GM18511 (cell line): ENCODE data around the gene CAB39.
A peak's percentile ranks its signal among the peaks of the same experiment; 100 is the strongest.

Experiments used
- ATAC-seq: cut with Tn5 transposase; IDR thresholded peaks from one replicate; pipeline ENCODE4 v1.9.1; 2021; ENCODE audit warnings: mild to moderate bottlenecking, moderate library complexity; ENCODE audit not compliant: unreplicated experiment

Gene CAB39

DNA sequence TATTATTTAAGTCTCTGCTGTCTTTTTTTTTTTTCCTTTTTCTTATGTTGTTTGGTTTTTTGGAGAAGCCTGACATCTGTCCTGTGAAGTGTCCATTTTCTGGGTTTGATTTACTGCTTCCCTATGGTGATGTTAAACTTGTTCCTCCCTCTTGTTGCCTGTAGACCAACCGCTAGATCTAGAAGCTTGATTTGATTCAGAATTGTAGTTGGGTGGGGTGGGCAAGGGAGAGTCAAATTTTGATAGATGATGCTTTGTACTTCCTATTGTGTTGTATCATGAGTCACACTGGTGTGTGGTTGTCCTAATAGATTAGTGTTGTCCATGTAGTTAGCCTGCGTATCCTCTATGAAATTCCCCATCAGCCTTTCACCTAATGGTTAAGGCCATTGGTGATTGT lies 35.4 kb downstream of the CAB39 start:
- ATAC-seq: no peak

DNA sequence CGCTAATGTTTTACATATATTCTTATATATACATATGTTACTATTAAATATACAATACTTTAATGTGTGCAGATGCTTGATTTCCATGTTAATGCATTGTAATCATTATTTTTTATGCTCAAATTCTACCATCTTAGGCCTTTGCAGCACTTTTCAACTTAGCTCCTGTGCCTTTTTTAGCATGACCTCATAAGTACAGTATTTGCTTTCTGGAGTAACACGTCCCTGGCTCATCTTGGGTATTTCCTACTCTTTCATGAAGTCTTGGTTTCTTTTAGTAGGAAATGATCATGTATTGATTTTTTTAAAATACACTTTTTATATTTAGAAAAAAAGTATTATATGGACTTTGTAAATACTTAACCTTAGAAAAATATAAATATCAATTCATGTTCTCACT lies 36.5 kb downstream of the CAB39 start:
- ATAC-seq: no peak

DNA sequence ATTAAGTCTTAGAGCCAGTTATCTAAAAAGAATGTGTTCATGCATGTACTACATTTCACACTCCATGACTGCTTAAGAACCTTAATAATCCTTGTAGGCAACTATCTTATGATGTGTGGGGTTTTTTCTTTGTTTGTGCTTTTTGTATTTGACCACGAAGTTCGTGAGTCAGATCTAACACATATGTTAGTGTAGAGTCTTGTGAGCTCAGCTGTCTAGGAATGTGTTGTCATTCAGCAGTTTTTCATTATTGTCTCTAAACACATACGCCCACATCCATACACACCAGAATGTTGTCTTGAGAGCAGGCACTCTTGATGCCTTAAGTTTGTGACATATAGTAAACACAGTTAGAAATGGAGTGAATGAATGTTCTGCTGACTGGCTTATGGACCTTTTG lies 38.4 kb downstream of the CAB39 start:
- peak; percentile 56 for ATAC-seq

DNA sequence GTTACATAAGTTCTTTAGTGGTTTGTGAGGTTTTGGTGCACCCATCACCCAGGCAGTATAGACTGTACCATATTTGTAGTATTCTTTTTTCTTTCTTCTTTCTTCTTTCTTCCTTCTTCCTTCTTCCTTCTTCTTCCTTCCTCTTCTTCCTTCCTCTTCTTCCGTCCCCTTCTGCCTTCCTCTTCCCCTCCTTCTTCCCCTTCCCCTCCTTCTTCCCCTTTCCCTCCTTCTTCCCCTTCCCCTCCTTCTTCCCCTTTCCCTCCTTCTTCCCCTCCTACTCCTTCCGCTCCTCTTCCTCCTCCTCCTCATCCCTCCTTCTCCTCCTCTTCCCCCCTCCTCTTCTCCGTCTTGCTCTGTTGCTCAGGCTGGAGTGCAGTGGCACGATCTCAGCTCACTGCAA lies 41.6 kb downstream of the CAB39 start:
- ATAC-seq: no peak

DNA sequence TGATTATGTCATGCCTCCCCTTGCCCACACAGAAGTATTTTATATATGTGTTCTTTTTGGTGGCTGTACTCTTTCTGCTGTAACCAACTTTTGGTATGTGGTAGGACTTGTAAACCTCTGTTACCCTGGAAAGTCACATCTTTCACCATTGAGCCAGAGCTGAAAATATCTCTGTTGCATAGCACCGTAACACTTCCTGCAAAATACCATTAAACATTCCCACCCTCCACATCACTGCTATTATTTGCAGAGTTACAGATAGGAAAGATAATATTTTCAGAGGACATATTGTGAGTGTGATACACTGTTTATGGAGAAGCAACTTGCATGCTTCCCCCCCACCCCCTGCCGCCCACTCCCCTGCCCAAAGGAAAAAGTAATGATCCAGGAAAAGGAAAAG lies 44.8 kb downstream of the CAB39 start:
- no peak for ATAC-seq

DNA sequence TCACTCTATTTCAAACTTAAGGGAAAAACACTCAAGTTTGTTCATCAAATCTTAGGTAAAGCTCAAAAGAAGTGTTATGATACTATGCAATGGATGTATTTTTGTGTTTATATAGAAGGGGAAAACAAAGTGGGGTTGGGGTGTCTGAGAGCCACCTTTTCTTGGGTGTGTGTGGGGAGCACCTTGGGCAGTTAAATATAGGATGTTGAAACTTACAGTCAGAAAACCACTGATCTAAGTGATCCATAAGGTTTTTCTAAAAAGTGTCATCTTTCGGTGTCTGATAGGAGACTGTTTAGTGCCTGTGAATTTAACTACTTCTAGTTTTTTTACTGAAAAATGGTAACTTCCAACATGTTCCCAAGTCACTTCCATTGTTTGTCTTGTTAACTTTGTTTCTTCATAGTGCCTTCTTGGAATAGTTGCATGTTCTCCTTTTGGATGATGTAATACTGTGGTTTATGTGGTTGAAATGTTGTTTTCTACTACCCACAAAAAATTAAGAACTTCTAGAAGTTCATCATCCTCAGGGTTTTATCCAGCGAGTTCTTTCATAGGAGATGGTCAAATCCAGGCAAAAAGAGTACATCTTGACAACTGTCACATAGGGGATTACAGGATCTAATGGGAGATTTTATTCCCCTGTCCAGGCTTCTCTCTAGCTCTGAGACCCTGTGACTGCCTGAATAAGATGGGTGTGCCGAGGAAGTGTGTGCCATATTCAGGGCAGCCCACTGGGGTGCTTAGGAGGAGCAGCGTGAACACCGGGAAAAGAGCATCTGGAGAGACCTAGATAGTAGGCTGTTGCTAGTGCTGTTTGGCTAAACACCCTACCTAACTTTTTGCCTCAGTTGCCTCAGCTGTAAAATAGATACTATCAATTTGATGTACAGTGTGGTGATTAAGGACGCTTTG lies 46.2 kb downstream of the CAB39 start:
- ATAC-seq: no peak

DNA sequence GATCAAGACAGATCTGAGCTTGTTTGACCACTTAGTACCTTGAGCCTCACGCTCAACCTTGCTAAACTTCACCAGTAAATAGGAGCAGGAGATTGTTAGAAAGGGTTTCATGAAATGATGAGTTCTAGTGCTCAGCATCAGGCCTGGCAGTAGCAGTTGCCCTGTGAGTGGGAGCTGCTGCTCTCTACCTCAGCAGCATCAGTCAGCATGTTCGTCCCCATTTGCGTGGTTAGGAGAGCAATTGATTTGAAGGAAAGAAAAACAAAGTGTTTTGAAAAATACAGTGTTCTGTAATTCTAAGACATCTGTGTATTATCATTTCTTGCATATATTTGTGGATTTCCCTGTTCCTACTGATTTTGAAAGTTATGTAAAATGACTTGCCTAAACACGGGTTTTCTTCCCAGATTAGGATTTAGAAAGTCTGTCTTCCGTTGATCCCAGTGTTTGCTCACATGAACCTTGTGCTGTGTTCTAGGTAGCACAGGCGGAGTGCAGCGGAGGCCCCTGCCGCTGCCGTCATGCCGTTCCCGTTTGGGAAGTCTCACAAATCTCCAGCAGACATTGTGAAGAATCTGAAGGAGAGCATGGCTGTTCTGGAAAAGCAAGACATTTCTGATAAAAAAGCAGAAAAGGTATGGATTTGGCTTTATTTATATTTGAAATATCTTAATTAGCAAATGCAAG lies 47.0 kb downstream of the CAB39 start:
- no peak for ATAC-seq

DNA sequence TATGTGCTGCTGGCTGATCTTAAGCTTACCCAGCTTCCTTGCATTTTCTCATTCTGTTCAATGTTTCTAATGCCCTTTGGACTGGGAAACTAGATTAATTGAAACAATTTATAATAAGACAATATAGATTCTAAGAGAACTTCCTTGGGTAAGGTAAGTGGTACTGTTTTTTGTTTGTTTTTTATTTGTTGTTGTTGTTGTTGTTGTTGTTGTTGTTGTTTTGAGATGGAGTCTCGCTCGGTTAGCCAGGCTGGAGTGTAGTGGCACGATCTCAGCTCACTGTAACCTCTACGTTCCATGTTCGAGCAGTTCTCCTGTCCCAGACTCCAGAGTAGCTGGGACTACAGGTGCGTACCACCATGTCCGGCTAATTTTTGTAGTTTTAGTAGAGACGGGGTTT lies 49.1 kb downstream of the CAB39 start:
- ATAC-seq: no peak

DNA sequence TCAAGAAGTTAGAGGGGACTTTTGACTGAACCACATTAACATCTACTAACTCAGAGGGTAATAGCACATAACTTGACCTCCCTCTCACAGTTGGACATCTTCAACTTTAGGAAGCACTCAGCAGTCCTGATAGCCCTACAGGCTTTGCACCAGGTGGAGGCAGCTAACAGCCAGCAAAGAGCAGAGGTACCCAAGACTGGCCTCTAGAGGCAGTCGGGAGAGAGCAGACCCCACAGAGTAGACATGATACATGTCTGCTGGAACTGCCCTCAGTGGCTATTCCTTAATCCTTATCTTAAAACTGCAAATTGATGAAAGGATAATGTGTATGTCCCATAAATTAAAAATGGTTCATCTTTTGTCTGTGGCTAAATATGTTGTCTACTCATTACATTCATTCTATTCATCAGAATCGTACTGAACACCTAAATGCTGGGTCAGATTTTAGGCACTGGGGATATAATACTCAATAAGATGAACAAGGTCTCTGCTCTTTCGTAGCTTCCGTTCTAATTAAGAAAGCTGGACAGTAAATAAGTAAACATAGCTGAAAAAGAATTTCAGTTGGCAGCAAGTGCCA lies 49.8 kb downstream of the CAB39 start:
- peak; percentile 91 for ATAC-seq

DNA sequence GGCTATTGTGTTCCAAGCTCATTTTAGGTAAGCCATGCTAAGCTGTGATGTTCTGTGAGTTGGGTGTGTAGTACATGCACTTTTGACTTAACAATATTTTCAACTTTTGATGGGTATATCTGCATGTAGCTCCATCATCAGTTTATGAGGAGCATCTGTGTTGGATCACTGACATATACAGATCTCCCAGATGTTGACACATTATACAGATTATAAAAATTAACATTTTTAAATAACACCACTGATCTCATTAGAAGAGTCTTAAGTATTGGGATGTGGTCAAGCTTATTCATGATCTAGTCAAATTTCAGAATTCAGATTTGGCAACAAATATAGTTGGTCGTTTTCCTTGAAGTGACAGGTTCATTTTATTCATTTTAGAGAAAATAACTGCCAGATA lies 51.7 kb downstream of the CAB39 start:
- no peak for ATAC-seq

DNA sequence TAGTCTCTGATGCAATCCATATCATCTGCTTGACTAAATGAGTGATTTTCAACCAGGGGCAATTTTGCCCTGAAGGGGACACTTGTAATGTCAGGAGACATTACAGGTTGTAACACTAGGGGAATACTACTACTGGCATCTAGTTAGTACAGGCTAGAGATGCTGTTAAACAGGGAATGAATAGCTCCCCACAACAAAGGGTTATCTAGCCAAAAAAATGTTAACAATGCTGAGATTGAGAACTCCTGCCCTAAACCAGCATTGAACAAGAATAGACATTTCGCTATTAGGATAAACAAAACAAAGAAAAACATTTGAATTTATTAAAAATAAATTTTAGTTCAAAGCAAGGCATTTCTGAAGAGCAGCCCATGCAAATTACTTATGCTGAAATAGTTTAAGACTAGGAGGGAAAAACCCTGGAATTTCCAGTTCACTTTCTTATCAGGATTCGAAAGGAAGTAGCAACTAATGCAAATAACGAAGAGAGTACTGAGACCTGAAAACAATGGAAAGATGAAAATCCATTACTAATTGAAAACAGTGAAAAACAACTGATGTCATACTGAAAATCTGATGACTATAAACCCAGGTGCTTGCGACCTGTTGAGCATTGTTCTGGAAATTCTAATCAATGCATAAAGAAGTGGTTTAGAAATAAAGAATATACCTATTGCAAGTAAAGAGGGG lies 53.1 kb downstream of the CAB39 start:
- no peak for ATAC-seq

DNA sequence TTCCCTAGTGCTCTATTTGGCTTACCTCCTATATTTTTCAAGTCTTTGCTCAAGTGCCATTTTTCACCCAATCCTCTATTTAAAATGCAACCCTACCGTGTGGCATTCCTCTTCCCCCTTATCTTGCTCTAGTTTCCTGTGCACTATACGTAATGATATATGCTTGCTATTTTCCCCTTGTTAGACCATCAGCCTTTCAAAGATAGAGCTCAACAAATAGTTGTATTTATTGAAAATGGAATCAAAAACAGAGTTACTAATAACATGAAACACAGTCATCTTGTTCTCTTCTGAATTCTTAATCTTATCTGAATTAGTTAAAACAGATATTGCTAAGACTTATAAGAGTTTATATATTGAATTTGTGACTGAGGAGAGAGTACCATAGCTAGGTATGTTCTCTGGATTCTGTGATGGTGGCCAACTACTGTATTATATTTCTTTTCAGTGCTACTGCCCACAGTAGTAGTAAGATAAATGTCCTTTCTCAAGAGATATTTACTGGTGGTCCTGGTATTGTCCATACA lies 55.3 kb downstream of the CAB39 start:
- no peak for ATAC-seq

DNA sequence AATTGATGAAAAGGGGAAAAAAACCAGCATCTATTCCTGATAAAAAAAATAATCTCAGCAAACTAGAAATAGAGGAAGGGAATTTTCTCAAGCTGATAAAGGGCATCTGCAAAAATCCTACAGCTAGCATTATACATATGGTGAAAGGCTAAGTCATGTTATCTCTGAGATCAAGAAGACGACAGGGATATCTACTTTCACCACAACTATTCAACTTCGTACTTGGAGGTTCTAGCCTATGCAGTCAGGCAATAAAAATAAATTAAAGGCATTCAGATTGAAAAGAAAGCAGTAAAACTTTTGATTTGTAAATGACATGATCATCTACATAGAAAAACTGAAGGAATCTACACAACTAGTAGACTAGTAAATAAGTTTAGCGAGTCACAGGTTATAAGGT lies 58.2 kb downstream of the CAB39 start:
- ATAC-seq: no peak

DNA sequence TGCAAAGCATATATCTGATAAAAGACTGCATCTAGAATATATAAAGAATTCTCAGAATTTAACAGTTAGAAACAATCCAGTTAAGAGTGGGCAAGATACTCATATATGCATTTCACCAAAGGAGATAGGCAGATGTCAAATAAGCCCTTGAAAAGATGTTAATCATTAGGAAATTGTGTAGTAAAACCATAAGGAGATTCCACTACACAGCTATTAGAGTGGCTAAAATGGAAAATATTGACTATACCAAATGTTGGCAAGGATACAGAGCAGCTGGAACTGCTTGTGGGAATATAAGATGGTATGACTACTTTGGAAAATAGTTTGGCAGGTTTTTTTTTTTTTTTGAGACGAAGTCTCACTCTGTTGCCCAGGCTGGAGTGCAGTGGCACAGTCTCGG lies 59.5 kb downstream of the CAB39 start:
- no peak for ATAC-seq

DNA sequence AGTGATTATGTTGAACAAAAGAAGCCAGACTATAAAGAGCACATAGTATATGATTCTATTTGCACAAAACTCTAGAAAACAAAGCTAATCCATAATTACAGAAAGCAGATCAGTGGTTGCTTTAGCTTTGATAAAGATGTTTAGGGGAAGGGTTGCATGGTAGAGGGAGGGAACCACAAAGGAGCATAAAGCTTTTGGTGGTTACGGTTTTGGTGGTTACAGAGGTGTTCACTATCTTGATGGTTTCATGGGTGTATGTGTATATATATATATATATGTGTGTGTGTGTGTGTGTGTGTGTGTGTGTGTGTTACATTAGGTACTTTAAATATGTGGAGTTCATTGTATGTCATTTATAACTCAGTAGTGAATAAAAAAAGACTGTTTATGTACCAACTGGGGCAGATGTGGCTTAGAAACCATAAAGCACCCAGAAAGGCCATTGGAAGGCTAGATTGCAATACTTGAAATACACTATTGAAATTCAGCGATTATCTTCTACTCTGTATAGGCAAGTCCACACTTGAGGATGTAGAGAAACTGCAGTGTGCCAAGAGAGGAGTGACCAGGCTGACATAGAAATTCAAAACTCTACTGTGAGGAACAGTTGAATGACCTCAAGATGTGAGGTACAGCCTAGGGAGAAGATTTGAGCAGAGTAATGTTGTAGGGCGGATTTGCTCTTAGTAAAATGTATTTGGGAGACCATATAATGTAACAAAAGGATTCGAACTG lies 60.6 kb downstream of the CAB39 start:
- no peak for ATAC-seq

DNA sequence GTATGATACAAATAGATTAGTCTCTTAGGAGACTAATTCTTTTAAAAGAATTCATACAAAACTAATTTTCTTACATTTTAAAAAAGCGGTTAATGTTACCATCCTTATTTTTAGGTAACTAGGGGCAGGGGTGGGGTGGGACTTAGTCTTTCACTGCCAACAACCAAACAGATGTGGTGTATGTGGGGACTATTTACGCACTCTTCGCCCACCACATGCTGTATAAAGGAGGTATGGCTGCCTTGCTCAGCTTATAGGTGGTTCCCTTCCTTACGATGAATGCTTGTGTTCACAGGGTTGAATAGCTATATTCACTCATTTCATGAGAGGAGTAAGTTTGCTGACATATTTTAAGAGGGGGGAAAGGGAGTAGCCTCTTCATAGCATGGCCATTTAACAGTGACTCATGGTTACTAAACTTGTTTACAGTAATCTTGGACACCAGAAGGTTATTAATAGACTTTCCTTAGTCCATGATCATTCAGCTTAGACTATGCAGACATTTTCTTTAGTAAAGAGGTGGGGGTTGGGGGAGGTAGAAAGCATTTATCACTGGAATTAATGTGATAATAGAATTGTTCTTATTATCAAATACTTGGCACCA lies 61.8 kb downstream of the CAB39 start:
- no peak for ATAC-seq

DNA sequence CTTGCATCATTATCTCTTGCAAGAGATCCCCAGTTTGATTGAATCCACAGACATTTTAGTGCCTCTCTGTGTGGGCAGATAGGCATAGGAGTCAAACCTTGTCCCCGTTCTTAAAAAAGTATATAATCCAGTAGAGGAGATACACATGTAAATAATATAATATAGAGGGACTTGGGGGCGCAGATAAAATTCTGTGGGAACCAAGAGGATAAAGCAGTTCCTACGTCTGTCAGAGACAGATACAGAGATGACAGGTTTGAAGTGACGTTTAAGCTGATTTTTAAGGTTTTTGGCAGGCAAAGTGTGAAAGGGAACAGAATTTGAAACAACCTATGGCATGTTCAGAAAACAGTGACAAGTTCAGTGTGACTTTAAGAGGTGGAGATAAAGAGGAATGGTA lies 63.1 kb downstream of the CAB39 start:
- ATAC-seq: no peak

DNA sequence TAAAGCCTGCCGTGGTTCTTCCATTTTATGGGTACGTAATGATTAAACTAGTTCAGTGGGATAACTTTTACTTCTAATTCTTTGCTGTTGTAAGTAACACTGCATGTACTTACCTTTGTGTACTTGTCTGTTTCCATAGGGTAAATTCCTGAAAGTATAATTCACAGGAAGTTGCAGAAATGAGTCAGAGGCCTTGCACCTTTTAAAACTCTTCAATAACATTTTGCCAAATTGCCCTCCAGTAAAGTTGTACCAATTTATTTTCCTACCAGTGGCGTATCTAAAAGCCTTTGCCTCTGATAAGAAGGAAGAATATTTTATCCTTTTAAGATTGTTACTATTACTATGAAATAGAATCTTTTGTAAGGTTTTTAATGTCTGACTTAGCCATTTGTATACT lies 65.1 kb downstream of the CAB39 start:
- no peak for ATAC-seq

DNA sequence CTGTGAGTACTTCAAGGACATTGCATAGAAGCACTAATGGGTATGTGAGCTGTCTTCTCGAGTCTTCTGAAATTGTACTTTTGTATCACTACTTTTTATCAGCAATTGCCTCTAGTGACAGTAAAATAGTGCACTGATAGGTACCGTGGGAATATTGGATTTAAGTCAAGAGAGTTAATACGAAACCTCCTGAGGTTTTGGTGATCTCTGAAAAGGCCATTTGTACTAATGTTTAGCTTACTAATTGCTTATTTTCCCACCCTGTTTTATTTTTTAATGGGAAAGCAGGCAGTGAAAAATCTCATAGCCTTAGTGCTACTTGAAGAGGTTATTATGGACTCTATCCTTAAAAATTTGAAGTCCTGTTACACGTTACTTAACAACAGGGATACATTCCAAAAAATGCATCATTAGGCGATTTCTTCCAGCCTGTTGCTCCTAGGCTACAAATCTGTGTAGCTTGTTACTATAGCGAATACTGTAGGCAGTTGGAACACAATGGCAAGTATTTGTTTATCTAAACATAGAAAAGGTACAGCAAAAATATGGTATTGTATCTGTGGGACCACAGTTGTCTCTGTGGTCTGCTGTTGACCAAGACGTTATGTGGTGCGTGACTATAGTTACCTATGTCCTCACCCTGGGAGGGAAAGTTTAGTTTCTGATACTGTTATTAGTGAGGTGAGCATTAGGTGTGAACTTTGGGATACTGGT lies 65.9 kb downstream of the CAB39 start:
- peak; percentile 65 for ATAC-seq
